ENCODE results near the gene CPLANE1.

DNA sequence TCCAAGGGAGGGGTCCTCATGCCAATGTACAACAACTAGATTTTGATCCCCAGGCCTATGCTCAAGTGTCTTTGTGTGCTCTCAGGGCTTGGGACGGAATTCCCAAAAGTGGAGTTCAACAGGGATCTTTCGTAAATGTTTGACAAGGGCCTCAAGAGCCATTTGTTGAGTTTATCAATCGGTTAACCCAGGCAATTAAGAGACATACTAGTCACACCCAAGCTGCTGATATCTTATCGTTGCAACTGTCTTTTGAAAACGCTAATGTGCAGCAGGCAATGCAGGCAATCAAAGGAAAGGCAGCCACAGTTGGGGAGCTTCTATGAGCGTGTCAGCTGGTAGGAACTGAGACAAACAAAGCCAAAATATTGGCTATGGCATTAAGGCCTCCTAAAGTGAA, 161.2 kb downstream of the CPLANE1 start:
- no peak for TF ChIP-seq CTCF (IDR thresholded peaks at IDR 0.05 in 2 of 3, conservative IDR thresholded peaks at IDR 0.05 in 1 of 3; ENCODE audit: borderline replicate concordance in 1 of 3, insufficient read depth in 1 of 3, low read depth in 2 of 3, low read length in 2 of 3)
- TF ChIP-seq REST (IDR thresholded peaks at IDR 0.05; ENCODE audit: low read depth), result no peak
- no peak for TF ChIP-seq EZH2 (IDR thresholded peaks at IDR 0.05)
- no peak for TF ChIP-seq POLR2A (IDR thresholded peaks at IDR 0.05; ENCODE audit: borderline replicate concordance, extremely low read depth, insufficient read depth, insufficient read length)
- TF ChIP-seq MAX (IDR thresholded peaks at IDR 0.05), result no peak
- TF ChIP-seq SRF (IDR thresholded peaks at IDR 0.05; ENCODE audit: low read depth), result no peak
- no peak for TF ChIP-seq CEBPB (IDR thresholded peaks at IDR 0.05; ENCODE audit: low read depth)
- TF ChIP-seq JUND (IDR thresholded peaks at IDR 0.05), result no peak
- no peak for TF ChIP-seq YY1 (IDR thresholded peaks at IDR 0.05; ENCODE audit: extremely low read depth, insufficient replicate concordance, low read depth, low read length)
- no peak for TF ChIP-seq SIN3A (IDR thresholded peaks at IDR 0.05; ENCODE audit: low read depth)
- no peak for TF ChIP-seq SP1 (IDR thresholded peaks at IDR 0.05; ENCODE audit: low read depth)
- no peak for TF ChIP-seq POLR2AphosphoS5 (IDR thresholded peaks at IDR 0.05; ENCODE audit: low read depth, low read length)
- no peak for TF ChIP-seq TCF7L2 (IDR thresholded peaks at IDR 0.05; ENCODE audit: borderline replicate concordance, extremely low read depth, insufficient read depth, insufficient read length)
- no peak for TF ChIP-seq ZNF274 (IDR thresholded peaks at IDR 0.05; ENCODE audit: low read depth, low read length)

All from HCT116 (cell line).